ENCODE measurements around the gene B3GNT4.
"Not testable (repeated sequence)": the region's sequence is repeated elsewhere in the genome, so short reads cannot be mapped to it uniquely, and the experiment has no call there.

B3GNT4 gene

GRCh38 chr12:122189626-122190475 lies 13.7 kb upstream of the B3GNT4 start:
- no peak for DNase-seq

DNA sequence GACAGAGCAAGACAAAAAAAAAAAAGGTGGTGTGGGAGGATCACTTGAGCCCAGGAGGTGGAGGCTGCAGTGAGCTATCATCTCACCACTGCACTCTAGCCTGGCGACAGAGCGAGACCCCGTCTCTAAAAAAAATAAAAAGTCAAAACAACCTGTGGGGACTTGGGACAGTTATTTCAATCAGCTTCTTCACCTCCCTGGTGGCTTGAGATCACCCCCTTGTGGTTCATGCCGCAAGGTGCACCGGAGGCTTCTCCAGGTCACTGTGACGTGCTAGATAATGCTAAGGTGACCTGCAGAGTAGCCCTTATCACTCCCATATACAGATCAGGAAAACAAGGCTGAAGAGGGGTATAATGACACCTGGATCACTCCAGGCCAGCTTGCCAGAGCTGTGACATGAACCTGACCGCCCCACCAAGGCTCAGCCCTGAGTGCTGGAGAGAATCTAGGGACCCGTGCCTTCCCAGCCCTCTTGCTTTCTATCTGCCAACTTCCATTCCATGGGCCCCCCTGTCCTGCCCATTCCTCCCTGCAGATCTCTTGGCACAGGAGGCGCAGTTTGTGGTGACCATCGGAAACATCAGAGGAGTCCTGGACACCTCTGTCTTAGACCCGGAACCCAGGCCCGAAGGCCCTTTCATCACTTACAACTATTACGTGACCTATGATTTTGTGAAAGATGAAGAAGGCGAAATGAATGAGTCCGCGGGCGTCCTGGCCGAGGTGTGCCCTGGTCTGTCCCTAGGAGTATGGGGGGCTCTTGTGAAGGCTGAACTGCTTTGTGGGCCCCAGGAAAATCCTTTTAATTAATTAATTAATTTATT lies 12.5 kb upstream of the B3GNT4 start:
- DNase-seq = peak; percentile 60

DNA sequence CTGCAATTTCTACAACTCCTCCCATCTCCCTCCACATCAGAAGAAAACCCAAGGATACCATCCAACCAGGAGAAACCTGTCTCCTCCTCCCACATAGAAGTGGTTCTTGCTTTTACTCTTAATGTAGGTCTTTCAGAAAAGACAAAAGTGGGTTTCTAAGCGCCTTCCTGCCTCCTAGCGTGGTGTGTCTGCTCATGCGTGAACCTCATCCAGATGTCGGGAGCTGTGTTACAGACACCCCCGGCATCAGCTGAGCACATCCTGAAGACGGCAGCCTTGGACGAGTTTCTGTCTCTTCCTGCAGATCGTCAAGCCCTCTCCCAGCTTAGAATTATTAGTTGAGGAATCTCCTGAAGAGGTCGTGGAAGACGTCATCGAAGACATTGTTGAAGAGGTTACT lies 11.1 kb upstream of the B3GNT4 start:
- DNase-seq = no peak

DNA sequence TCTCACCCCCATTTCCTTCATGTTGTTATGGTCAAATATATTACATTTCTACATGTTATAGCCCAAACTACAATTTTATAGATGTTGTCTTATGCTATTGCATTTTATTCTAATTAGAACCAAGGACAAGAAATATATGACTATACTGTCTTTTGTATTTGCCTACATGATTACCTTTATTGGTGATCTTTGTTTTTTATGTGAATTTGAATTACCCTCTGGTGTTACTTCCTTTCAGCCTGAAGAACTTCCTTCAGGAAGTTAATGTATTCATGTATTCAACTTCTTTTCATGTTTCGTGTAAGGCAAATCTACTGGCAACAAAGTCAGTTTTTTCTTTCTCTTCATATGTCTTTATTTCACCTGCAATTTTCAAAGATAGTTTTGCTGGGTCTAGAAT lies 8.7 kb upstream of the B3GNT4 start:
- no peak for DNase-seq

DNA sequence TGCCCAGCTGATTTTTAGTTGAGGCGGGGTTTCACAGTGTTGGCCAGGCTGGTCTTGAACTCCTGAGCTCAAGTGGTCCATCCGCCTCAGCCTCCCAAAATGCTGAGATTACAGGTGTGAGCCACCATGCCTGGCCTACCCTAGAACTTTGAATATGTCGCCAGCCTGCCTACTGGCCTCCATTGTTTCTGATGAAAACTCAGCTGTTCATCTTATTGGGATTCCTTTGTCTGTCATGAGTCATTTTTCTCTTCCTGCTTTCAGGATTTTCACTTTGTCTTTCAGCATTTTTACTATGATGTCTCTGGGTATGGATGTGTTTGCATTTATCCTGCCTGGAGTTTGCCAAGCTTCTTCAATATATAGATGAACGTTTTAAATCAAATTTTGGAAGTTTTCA lies 8.1 kb upstream of the B3GNT4 start:
- DNase-seq = no peak

- DNase-seq = no peak
Measured at GRCh38 chr12:122197612-122197966, 5.9 kb upstream of the B3GNT4 start.

GRCh38 chr12:122199484-122200355 lies 3.8 kb upstream of the B3GNT4 start:
- no peak for DNase-seq

- DNase-seq = no peak
Measured at GRCh38 chr12:122200541-122201175, 2.9 kb upstream of the B3GNT4 start.

GRCh38 chr12:122201381-122201780 lies 2.1 kb upstream of the B3GNT4 start:
- no peak for DNase-seq

DNA sequence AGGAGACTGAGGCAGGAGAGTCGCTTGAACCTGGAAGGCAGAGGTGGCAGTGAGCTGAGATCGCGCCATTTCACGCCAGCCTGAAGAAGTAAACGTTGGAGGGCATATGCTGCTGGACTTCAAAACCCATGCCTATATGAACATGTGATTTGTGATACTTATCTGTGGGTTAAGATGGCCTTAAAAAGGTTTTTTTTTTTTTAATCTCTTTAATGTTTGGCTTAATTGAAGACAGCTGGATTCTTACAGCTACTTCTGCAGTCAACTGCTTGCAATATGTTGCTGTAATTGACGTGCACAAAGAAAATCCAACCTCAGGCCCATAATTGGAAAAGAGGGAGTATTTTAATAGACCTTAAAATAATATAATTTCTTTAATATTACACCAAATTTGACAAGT lies 1.5 kb upstream of the B3GNT4 start:
- no peak for DNase-seq

- not testable (repeated sequence) for DNase-seq
Measured at GRCh38 chr12:122202811-122203210, 698 bp upstream of the B3GNT4 start.

GRCh38 chr12:122204167-122205052 lies 901 bp downstream of the B3GNT4 start:
- no peak for DNase-seq

DNA sequence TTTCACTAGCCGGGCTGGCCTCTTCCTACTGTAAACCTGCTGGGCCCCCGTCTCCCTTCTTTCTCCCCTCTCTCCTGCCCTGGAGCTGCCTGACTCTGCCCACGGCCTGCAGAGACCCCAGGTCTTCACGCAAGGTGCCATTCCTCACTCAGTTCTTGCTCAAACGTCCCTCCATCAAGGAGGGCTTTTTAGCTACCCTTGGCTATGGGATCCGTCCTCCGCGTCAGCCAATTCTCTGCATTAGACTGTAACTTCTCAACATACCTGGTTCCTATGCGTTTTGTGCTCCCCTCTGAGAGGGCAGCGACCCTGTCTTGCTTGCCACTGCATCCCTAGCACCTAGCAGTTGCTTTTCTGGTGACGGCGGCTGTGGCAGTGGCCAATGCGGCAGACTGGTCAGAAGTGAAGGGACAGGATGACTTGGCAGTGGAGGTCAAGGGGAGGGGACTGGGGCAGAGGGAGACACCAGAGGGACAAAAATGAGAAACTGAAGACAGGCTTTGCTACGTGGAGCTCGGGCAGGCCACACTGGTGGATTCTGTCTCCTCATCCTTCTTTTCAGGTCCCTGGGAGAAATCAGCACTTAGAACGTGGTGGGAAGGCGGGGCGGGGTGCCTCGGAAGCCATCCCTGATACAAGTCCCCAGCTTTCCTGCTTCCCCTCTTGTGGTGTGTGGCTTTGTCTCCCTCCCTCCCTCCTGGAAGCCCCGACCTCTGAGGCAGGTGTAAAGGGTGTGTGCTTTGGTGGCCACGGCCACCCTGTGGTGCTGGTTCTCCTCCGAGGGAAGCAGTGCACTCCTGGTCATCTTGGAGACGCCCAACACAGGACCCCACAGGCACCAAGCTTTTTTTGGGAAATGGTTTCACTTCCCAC lies 1.8 kb downstream of the B3GNT4 start:
- DNase-seq = no peak

GRCh38 chr12:122206111-122206881 lies 2.8 kb downstream of the B3GNT4 start:
- DNase-seq = no peak

DNA sequence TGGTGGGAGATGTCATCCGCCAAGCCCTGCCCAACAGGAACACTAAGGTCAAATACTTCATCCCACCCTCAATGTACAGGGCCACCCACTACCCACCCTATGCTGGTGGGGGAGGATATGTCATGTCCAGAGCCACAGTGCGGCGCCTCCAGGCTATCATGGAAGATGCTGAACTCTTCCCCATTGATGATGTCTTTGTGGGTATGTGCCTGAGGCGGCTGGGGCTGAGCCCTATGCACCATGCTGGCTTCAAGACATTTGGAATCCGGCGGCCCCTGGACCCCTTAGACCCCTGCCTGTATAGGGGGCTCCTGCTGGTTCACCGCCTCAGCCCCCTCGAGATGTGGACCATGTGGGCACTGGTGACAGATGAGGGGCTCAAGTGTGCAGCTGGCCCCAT lies 3.5 kb downstream of the B3GNT4 start:
- no peak for DNase-seq

DNA sequence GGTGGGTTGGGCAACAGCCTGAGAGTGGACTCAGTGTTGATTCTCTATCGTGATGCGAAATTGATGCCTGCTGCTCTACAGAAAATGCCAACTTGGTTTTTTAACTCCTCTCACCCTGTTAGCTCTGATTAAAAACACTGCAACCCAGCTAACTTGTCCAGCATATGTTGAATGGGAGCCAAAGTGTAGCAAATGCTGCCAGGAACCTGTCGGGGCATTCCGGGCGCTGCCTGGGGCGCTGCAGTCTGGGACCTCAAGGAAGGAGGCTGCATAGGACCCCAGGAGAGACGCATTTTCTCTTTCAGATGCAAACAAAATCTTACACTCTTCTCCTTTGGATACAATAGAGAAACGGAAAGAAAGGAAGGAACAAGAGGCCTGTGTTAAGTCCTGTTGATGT lies 3.9 kb downstream of the B3GNT4 start:
- DNase-seq = no peak

DNA sequence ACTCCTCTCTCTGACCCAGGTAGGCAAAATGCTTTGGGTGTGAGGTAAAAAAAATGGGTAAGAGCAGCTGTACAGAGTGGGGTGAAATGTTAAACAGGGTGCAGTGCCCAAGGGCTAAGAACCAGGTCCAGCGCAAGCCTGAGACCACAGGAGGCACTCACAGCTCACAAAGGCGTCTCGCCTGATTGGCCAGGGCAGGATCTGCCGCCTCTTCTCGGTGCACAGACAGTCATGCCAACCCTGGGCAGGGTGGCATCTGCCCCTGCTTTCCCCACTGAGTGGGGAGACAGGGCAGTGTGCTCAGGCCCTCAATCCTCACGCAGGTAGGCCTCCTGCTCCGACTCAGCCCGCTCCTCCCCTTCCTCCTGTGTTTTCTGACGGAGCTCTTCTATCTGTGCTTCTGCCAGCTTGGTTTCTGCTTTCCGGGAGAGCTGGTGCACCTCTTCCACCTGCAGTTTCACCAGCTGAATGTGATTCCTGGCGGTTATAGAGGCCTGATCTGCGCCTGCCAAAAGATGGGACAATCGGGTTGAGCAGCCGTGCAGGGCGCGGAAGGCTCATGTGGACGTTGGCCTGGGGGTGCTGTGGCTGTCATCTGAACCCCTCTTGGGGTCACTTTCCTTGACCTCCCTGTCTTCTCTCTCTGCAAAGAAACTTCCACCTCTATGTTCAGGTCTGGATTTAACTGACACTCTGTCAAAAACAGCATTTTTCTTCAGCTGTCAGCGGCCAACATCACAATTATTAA lies 4.7 kb downstream of the B3GNT4 start:
- DNase-seq = no peak

DNA sequence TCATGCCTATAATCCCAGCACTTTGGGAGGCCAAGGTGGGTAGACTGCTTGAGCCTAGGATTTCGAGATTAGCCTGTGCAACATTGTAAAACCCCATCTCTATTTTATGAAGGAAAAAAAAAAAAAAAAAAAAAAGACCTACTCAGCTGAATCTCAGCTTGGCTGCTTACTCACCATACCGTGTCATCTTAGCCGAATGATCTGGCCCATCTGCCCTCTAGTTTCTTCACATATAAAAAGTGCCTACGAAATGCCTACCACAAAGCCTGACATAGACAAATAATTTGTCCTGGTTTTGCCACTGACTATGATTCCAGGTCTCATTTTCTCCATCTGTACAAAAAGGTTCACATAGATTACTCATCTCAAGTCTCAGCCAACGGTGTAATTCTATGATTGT lies 12.3 kb downstream of the B3GNT4 start:
- no peak for DNase-seq

DNA sequence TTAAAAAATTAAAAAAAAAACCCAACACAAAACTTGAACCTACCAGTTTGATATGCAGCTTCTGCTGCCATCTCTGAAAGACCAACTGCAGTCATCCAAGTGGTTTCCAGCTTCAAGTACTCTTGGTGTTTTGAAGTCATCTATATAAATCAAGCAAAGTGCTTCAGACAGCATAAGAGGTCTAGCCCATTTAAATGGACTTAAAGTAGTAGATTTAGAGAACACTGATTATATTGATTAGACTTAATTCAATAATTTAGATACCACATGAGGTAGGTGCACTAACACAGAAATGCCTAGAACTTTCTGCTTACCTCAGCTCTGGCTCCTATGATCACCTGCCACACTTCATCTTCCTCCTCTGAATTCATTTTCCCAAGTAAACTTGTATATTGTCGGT lies 12.9 kb downstream of the B3GNT4 start:
- DNase-seq = no peak

Measured in stimulated activated CD4-positive, alpha-beta T cell treated with anti-CD3 and anti-CD28 coated beads, Interleukin-12 subunit alpha, Interleukin-12 subunit beta, amount 100 ng/mL, for 4 hours (primary cell).